ENCODE results near the gene DNMT1.

The DNMT1 gene

GRCh38 chr19:10138879-10139795 is 55.6 kb downstream of the DNMT1 start:
- DNase-seq = no peak

DNA sequence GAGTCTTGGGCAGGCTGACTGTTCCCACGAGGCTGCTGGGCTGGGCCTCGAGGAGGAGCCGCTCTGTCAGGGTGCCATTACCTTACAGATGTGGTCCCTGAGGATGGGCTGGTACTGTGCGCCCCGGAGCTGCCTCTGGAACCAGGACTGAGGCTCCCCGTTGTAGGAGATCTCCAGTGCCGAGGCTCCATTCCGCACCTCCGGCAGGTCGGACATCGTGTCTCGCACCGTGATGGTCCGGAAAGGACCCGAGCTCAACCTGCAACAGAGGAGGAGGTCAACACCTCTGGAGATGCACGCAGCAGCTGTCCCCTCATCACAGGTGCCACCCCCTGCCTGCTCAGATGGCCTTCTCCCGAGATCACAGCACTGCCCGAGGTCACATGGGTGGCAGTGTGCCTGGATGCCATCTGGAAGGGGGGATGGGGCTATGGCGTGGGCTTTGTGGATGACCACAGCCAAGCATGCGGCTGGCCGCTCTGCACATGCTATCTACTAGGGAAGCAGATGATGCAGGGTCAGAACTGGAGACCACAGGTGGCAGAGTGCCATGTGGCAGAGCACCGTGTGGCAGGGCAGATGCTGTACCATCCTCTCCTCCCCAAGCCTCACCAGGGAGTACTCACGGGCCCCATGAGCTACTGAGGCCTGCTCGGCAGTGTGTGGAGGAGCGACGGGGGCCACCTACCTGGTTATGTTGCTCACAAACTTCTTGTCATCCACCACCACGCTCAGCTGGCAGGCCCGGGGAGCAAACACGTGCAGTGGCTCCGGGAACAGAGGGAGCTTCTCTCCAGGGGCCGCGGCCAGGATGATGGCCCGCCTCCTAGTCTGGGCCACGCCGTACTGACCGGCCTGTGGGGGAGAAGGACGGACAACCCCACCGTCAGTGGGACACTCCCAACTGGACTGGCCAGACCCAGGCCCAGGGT is 56.7 kb downstream of the DNMT1 start:
- DNase-seq = peak in 1 of 2 experiments; percentile 18

DNA sequence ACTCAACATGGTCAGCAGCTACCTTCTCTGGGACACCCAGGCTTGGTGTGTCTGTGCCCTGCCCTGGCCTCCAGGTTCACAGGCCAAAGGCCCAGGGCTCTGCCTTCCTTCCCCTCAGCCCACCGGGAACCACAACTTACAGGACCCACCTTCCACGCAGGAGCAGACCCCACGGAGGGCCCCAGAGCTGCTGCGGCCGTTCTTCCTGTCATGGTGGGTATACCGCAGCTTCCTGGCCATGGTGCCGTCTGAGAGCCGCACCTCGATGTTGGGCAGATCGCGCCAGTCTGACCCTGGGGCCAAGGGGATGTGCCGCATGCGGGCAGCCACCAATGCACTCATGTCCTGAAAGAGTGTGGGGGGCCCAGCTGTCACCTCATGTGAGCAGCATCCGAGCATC is 57.8 kb downstream of the DNMT1 start:
- DNase-seq = no peak

- no peak for DNase-seq
Measured at GRCh38 chr19:10135551-10136334, 59.0 kb downstream of the DNMT1 start.

DNA sequence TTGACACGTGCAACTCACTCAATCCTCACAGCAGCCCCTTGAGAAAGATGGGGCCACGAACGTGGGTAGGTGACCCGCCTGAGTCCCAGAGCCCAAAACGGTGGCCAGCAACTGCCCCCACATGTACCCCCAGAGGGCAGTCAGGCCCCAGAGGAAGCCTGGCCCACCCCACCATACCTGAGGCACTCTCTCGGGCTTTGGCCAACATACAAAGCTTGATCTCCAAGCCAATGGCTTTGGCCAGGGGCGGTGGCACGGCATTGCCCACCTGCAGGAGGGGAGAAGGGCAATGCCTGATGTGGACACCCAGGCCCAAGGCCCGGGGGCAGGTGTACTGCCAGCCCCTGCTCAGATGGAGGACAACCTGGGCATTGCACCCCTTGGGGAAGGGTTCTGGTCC is 60.7 kb downstream of the DNMT1 start:
- DNase-seq = no peak

- DNase-seq = no peak
Measured at GRCh38 chr19:10133596-10133995, 61.2 kb downstream of the DNMT1 start.

GRCh38 chr19:10132905-10133304 is 61.8 kb downstream of the DNMT1 start:
- no peak for DNase-seq

DNA sequence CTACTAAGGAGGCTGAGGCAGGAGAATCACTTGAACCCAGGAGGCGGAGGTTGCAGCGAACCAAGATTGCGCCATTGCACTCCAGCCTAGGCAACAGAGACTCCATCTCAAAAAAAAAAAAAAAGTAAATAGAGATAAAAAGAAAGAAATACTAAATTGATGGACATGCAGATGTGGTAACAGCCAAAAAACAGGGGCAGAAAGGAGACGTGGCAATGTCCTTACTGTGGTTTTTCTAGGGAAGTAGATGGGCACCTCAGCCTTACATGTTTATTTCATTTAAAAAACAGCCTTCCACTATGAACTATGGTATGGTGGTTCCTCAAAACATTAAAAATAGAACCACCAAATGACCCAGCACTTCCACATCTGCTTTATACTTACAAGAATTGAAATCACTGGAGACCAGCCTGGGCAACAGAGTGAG is 68.5 kb downstream of the DNMT1 start:
- DNase-seq = no peak

DNA sequence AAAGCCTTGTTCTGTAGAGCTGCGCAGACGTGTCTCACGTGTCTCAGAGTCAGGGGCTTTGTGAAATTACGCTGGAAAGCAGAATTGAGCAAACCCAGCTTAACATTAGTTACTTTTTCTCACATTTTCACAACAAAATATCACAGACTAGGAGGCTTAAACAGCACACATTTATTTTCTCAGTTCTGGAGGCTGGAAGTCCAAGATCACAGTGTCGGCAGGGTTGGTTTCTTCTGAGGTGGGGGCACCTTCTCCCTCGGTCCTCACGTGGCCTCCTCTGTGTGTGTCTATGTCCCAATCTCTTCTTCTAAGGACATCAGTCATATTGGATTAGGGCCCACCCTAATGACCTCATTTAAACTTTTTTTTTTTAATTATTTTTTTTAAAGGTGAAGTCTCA is 70.3 kb downstream of the DNMT1 start:
- no peak for DNase-seq

GRCh38 chr19:10122045-10122444 is 72.7 kb downstream of the DNMT1 start:
- no peak for DNase-seq

- DNase-seq = no peak
Measured at GRCh38 chr19:10120538-10121189, 74.1 kb downstream of the DNMT1 start.

GRCh38 chr19:10118960-10119359 is 75.8 kb downstream of the DNMT1 start:
- DNase-seq = no peak

DNA sequence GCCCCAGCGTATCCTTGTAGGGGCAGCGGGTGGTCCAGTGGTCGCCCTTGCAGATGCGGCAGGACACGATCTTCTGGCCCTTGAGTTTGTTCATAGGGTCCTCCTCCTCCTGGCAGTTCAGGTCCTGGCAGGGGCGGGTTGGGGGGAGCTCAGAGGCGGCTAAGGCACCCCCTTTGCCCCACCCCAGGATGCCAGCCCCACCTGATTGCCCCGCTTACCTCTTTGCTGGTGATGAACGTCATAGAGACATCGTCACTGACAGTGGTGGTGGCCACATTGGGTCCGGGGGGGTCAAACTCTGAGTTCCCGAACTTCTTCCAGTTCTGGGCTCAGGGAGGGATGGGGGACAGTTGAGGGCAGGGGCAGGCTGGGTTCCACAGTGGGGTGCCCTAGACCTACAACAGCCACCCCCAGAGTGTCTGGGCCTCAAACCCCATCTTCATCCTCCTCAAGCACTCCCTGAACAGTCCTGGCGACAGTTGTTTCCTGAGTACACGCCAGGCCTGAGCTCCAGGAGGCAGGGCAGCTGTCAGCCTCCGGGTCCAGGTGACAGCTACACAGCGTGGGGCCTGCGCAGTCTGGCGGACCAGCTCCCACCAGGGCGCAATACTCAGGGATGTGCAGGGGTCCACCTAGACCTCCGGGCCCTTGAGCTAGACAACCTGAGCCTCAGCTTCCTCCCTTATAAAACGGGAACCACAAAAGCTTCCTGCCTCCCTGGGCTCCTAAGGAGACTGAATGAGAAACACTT is 77.7 kb downstream of the DNMT1 start:
- no peak for DNase-seq

DNA sequence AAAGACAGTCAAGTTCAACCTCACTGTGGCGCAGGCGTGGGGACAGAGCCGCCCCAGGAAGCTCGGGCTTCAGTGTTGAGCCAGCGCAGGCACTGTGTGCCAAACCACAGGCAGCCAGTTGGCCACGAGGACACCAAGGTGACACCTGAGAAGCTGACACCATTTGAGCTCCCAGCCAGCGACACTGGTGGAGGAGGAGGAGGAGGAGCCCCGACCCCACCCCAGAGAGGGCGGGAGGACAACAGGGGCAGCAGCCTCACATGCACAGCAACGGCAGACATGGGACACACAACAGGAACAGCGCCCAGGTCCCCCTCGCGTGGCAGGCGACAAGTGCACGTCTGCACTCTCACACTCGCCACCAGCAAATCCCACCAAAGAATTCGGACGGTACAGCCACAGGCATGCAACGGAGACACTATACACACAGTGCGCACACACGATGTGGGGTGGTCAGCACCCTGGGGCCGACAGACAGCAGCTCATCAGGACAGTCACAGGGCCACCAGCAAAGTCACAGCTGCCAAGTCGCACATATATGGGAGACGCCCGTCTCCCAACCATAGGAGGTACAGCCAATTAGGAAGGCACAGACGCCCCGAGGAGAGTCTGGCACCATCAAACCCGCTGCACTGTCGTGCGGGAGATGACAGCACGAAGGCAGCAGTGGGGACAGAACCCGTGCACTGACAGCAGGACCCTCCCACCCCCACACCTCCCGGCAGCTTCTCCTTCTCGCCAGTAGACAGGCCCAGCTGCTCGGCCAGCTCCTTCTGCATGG is 78.5 kb downstream of the DNMT1 start:
- no peak for DNase-seq

GRCh38 chr19:10115392-10116084 is 79.2 kb downstream of the DNMT1 start:
- no peak for DNase-seq

GRCh38 chr19:10114651-10115391 is 79.9 kb downstream of the DNMT1 start:
- no peak for DNase-seq

DNA sequence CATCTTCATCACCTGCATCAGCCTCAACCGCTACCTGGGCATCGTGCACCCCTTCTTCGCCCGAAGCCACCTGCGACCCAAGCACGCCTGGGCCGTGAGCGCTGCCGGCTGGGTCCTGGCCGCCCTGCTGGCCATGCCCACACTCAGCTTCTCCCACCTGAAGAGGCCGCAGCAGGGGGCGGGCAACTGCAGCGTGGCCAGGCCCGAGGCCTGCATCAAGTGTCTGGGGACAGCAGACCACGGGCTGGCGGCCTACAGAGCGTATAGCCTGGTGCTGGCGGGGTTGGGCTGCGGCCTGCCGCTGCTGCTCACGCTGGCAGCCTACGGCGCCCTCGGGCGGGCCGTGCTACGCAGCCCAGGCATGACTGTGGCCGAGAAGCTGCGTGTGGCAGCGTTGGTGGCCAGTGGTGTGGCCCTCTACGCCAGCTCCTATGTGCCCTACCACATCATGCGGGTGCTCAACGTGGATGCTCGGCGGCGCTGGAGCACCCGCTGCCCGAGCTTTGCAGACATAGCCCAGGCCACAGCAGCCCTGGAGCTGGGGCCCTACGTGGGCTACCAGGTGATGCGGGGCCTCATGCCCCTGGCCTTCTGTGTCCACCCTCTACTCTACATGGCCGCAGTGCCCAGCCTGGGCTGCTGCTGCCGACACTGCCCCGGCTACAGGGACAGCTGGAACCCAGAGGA is 80.6 kb downstream of the DNMT1 start:
- DNase-seq = no peak

DNA sequence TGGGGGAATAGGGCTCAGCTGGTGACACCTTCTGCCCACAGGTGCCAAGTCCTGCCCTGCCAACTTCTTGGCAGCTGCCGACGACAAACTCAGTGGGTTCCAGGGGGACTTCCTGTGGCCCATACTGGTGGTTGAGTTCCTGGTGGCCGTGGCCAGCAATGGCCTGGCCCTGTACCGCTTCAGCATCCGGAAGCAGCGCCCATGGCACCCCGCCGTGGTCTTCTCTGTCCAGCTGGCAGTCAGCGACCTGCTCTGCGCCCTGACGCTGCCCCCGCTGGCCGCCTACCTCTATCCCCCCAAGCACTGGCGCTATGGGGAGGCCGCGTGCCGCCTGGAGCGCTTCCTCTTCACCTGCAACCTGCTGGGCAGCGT is 81.2 kb downstream of the DNMT1 start:
- DNase-seq = no peak

Data from cerebellar nuclear complex (tissue), 1 donor.